Fibroblast of skin of left quadriceps (primary cell): ENCODE data around the gene CTRB1.
"Not testable (repeated sequence)": the region's sequence is repeated elsewhere in the genome, so short reads cannot be mapped to it uniquely, and the experiment has no call there.

Source experiments
- DNase-seq, 2 experiments: peaks; one replicate each; pipeline ENCODE4 v3.0.0-alpha.2; 2013; ENCODE audit warnings: low read depth in 2 of 2

CTRB1 gene

GRCh38 chr16:75240633-75241032 lies 21.8 kb downstream of the CTRB1 start:
- not testable (repeated sequence) for DNase-seq

- DNase-seq: no peak
Observed at GRCh38 chr16:75241412-75241811, 22.6 kb downstream of the CTRB1 start.

- DNase-seq: no peak
Observed at GRCh38 chr16:75241955-75242354, 23.2 kb downstream of the CTRB1 start.

GRCh38 chr16:75242436-75243078 lies 23.8 kb downstream of the CTRB1 start:
- DNase-seq: not testable (repeated sequence)

GRCh38 chr16:75243667-75244224 lies 25.0 kb downstream of the CTRB1 start:
- DNase-seq: no peak

GRCh38 chr16:75244225-75244809 lies 25.5 kb downstream of the CTRB1 start:
- DNase-seq: no peak

- peak; percentile 80 for DNase-seq
Observed at GRCh38 chr16:75244844-75245758, 26.3 kb downstream of the CTRB1 start.

GRCh38 chr16:75246504-75247205 lies 27.9 kb downstream of the CTRB1 start:
- no peak for DNase-seq

- no peak for DNase-seq
Observed at GRCh38 chr16:75247249-75247648, 28.5 kb downstream of the CTRB1 start.

GRCh38 chr16:75248142-75248535 lies 29.4 kb downstream of the CTRB1 start:
- DNase-seq: no peak

GRCh38 chr16:75248536-75249380 lies 30.0 kb downstream of the CTRB1 start:
- DNase-seq: no peak

GRCh38 chr16:75249441-75249840 lies 30.7 kb downstream of the CTRB1 start:
- no peak for DNase-seq

- DNase-seq: no peak
Observed at GRCh38 chr16:75250089-75250808, 31.5 kb downstream of the CTRB1 start.

GRCh38 chr16:75250809-75251279 lies 32.1 kb downstream of the CTRB1 start:
- no peak for DNase-seq

- peak; percentile 70 to 71 for DNase-seq
Observed at GRCh38 chr16:75251280-75252048, 32.7 kb downstream of the CTRB1 start, which contains the start of gene BCAR1. BCAR1 (minus strand) TSS chr16:75251624; CDS start chr16:75251482, 142 bp downstream.

- no peak for DNase-seq
Observed at GRCh38 chr16:75252049-75252864, 33.5 kb downstream of the CTRB1 start.

GRCh38 chr16:75252946-75253911 lies 34.4 kb downstream of the CTRB1 start:
- DNase-seq: peak; percentile 83 to 85
